Measurements from ENCODE around the gene CILP.

CILP gene

GRCh38 chr15:65212097-65212496 is 824 bp upstream of the CILP start:
- peak in 1 of 2 experiments; percentile 52 for DNase-seq (ENCODE audit: low read depth in 1 of 2, low spot score in 1 of 2)
- H3K27ac ChIP-seq (replicated peaks) = no peak overlapping the region
- TF ChIP-seq CTCF (IDR thresholded peaks at IDR 0.05; ENCODE audit: insufficient read depth, low read length) = peak; percentile 40
- TF ChIP-seq SPI1 (IDR thresholded peaks at IDR 0.05; ENCODE audit: borderline replicate concordance, low read depth) = no peak
- no peak for TF ChIP-seq POLR2AphosphoS5 (IDR thresholded peaks at IDR 0.05; ENCODE audit: low read depth)
- TF ChIP-seq, protein P1, sequence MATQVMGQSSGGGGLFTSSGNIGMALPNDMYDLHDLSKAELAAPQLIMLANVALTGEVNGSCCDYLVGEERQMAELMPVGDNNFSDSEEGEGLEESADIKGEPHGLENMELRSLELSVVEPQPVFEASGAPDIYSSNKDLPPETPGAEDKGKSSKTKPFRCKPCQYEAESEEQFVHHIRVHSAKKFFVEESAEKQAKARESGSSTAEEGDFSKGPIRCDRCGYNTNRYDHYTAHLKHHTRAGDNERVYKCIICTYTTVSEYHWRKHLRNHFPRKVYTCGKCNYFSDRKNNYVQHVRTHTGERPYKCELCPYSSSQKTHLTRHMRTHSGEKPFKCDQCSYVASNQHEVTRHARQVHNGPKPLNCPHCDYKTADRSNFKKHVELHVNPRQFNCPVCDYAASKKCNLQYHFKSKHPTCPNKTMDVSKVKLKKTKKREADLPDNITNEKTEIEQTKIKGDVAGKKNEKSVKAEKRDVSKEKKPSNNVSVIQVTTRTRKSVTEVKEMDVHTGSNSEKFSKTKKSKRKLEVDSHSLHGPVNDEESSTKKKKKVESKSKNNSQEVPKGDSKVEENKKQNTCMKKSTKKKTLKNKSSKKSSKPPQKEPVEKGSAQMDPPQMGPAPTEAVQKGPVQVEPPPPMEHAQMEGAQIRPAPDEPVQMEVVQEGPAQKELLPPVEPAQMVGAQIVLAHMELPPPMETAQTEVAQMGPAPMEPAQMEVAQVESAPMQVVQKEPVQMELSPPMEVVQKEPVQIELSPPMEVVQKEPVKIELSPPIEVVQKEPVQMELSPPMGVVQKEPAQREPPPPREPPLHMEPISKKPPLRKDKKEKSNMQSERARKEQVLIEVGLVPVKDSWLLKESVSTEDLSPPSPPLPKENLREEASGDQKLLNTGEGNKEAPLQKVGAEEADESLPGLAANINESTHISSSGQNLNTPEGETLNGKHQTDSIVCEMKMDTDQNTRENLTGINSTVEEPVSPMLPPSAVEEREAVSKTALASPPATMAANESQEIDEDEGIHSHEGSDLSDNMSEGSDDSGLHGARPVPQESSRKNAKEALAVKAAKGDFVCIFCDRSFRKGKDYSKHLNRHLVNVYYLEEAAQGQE (IDR thresholded peaks at IDR 0.05; ENCODE audit: insufficient replicate concordance, low read depth) = no peak
- no peak for TF ChIP-seq GABPA (IDR thresholded peaks at IDR 0.05; ENCODE audit: low read depth)
- no peaks in the 10 kb centered on the region for H3K27me3 ChIP-seq (ENCODE audit: insufficient read depth, poor library complexity, severe bottlenecking)
- H3K4me3 ChIP-seq (replicated peaks; ENCODE audit: insufficient read depth, low read length) = no peak overlapping the region

DNA sequence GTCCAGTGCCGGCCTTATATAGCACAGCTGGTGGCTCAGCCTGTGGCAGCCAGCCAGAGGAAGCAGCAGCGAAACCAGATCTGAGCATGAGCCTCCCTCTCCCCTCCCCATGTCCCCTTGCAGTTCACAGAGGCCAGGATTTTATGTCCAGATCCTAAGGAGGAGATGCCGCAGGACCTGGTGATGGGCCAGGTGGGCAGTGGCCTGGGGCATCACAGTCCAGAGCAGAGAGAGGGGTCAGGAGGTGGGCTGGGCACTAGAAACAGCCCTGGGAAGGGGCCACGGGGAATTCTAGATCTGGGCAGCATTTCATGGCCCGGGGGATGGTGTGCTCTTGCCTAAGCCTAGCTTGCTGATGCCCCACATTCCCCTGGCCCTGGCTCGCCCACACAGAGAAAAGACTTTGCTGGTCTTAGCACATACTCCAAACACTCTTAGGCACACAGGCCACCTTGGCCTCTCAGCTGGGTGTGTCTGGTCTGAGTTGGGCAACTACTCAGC is 259 bp upstream of the CILP start:
- Histone ChIP-seq H3K27ac (replicated peaks) (no peak overlapping the region), H3K27me3 (ENCODE audit: insufficient read depth, poor library complexity, severe bottlenecking) (no peaks in the 10 kb centered on the region), H3K4me3 (replicated peaks; ENCODE audit: insufficient read depth, low read length) (no peak overlapping the region)
- no peak for DNase-seq (ENCODE audit: low read depth in 1 of 2, low spot score in 1 of 2)
- no peak for TF ChIP-seq GABPA (IDR thresholded peaks at IDR 0.05; ENCODE audit: low read depth)
- TF ChIP-seq SPI1 (IDR thresholded peaks at IDR 0.05; ENCODE audit: borderline replicate concordance, low read depth) = no peak
- TF ChIP-seq CTCF (IDR thresholded peaks at IDR 0.05; ENCODE audit: insufficient read depth, low read length) = no peak
- no peak for TF ChIP-seq POLR2AphosphoS5 (IDR thresholded peaks at IDR 0.05; ENCODE audit: low read depth)

DNA sequence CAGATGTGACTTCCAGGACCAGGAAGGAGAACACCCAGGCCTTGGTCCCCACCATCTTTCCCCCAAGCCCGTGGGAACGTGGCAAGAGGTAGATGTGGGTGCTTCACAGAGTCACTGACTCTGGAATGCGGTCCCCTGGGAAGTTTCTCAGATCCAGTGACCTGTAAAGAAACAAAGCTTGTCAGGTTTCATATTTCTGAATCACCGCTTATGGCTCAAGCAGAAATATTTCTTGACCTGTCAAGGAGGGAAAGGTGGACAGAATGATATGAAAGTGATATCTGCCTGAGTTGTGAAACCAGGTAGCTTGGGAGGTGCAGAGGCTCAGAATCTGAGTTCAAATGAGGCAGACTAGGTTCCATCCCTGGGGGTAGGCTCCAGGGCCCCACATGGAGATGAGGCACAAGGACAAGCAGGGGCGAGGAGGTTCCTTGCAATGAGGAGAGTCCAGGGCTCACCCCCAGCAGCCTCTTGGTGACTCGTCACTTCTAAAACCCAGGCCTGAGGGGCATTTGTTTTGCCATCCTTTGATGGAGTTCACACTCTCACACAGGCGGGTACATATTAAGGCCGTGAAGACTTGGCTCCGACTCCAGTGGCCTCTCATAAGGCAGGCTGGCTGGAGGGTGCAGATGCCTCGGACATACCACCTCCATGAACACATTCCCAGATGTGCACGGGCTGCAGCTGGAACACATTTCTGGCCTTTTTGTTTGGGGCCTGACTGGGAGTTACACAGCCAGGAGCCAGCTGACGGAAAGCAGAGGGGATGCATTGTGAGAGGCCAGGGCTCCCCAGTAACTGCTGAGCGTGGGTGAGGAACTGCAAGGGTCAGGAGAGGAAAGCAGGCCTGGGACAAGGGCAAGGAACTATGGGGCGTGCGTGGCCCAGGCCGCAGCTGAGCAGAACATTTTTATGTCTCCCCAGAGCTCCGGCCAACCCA is 1.3 kb downstream of the CILP start:
- no peaks in the 10 kb centered on the region for H3K27me3 ChIP-seq (ENCODE audit: insufficient read depth, poor library complexity, severe bottlenecking)
- no peak overlapping the region for H3K4me3 ChIP-seq (replicated peaks; ENCODE audit: insufficient read depth, low read length)
- DNase-seq (ENCODE audit: low read depth in 1 of 2, low spot score in 1 of 2) = no peak
- H3K27ac ChIP-seq (replicated peaks) = no peak overlapping the region
- no peak for TF ChIP-seq SPI1 (IDR thresholded peaks at IDR 0.05; ENCODE audit: borderline replicate concordance, low read depth)
- no peak for TF ChIP-seq CTCF (IDR thresholded peaks at IDR 0.05; ENCODE audit: insufficient read depth, low read length)
- no peak for TF ChIP-seq POLR2AphosphoS5 (IDR thresholded peaks at IDR 0.05; ENCODE audit: low read depth)
- TF ChIP-seq GABPA (IDR thresholded peaks at IDR 0.05; ENCODE audit: low read depth) = no peak
- TF ChIP-seq, protein P1 (IDR thresholded peaks at IDR 0.05; ENCODE audit: insufficient replicate concordance, low read depth) = no peak
